Measurements from ENCODE around the gene PLEKHH1. TPM values are rescaled to one million over a fixed set of nuclear protein-coding genes. Genes with fewer than 3 reads are reported as not detected.

The PLEKHH1 gene
- total RNA-seq, 2 donors from 2014 or later: 32.7 to 54.7 TPM

- no peak for ATAC-seq
- 86 to 89% methylated on average over 4 of the region's 4 CpGs for WGBS, 2 donors
- intact Hi-C loops (cut with DNase I): no loop called here
- DNase-seq: no peak
- H3K27ac ChIP-seq: no peak overlapping the region
- peaks cover 8% of the 10 kb centered on the region for H3K4me1 ChIP-seq
- no peaks in the 10 kb centered on the region for H3K36me3 ChIP-seq (replicated peaks in 1 of 2; ENCODE audit: insufficient read depth in 1 of 2, low read depth in 2 of 2)
- no peaks in the 10 kb centered on the region for H3K9me3 ChIP-seq
- no peak overlapping the region for H3K4me3 ChIP-seq
- TF ChIP-seq, protein P1, sequence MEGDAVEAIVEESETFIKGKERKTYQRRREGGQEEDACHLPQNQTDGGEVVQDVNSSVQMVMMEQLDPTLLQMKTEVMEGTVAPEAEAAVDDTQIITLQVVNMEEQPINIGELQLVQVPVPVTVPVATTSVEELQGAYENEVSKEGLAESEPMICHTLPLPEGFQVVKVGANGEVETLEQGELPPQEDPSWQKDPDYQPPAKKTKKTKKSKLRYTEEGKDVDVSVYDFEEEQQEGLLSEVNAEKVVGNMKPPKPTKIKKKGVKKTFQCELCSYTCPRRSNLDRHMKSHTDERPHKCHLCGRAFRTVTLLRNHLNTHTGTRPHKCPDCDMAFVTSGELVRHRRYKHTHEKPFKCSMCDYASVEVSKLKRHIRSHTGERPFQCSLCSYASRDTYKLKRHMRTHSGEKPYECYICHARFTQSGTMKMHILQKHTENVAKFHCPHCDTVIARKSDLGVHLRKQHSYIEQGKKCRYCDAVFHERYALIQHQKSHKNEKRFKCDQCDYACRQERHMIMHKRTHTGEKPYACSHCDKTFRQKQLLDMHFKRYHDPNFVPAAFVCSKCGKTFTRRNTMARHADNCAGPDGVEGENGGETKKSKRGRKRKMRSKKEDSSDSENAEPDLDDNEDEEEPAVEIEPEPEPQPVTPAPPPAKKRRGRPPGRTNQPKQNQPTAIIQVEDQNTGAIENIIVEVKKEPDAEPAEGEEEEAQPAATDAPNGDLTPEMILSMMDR (IDR thresholded peaks at IDR 0.05): no peak
- no peak for TF ChIP-seq POLR2A (IDR thresholded peaks at IDR 0.05)
- no peaks in the 10 kb centered on the region for H3K27me3 ChIP-seq
Observed at GRCh38 chr14:67549734-67550133, 16.6 kb downstream of the PLEKHH1 start.

DNA sequence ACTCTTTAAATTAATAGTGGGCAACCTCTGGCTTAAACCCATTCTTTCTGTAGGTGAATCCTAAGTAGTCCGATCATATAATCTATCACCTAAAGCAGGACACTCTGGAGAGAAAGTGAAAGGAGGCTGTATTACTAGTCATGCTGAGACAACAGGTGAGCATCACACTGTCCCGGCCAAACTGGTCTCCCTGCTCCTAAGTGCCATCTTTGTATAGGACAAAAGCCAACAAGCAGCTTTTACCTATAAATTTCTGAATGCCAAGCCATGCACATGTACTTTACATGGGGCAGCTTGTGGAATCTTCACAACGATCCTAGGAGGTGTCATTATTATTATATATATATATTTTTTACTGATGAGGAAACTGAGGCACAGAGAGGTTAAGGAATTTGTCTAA, 18.0 kb downstream of the PLEKHH1 start:
- Histone ChIP-seq H3K4me1 (peaks cover 8% of the 10 kb centered on the region), H3K27ac (no peak overlapping the region), H3K27me3 (no peaks in the 10 kb centered on the region), H3K4me3 (no peak overlapping the region), H3K36me3 (replicated peaks in 1 of 2; ENCODE audit: insufficient read depth in 1 of 2, low read depth in 2 of 2) (no peaks in the 10 kb centered on the region), H3K9me3 (no peaks in the 10 kb centered on the region)
- TF ChIP-seq POLR2A (IDR thresholded peaks at IDR 0.05): no peak
- TF ChIP-seq, protein P1 (IDR thresholded peaks at IDR 0.05): no peak
- DNase-seq (no peak), ATAC-seq (no peak)
- 89 to 98% methylated on average over 3 of the region's 3 CpGs for WGBS, 2 donors
- intact Hi-C loops (cut with DNase I): no loop called here

- H3K36me3 ChIP-seq (replicated peaks in 1 of 2; ENCODE audit: insufficient read depth in 1 of 2, low read depth in 2 of 2): no peaks in the 10 kb centered on the region
- no peak overlapping the region for H3K27ac ChIP-seq
- H3K9me3 ChIP-seq: no peaks in the 10 kb centered on the region
- 95 to 96% methylated on average over 3 of the region's 3 CpGs for WGBS, 2 donors
- H3K27me3 ChIP-seq: no peaks in the 10 kb centered on the region
- ATAC-seq (no peak), DNase-seq (no peak)
- H3K4me3 ChIP-seq: no peak overlapping the region
- H3K4me1 ChIP-seq: peaks cover 8% of the 10 kb centered on the region
- no peak for TF ChIP-seq POLR2A (IDR thresholded peaks at IDR 0.05)
- TF ChIP-seq, protein P1 (IDR thresholded peaks at IDR 0.05): no peak
- intact Hi-C loops (cut with DNase I): no loop called here
Observed at GRCh38 chr14:67551940-67552339, 18.9 kb downstream of the PLEKHH1 start.

GRCh38 chr14:67553547-67553946, 20.5 kb downstream of the PLEKHH1 start:
- Histone ChIP-seq H3K27me3 (no peaks in the 10 kb centered on the region), H3K9me3 (no peaks in the 10 kb centered on the region), H3K36me3 (replicated peaks in 1 of 2; ENCODE audit: insufficient read depth in 1 of 2, low read depth in 2 of 2) (no peaks in the 10 kb centered on the region), H3K27ac (no peak overlapping the region), H3K4me3 (no peak overlapping the region), H3K4me1 (peaks cover 8% of the 10 kb centered on the region)
- 28 to 30% methylated on average over 3 of the region's 3 CpGs for WGBS, 2 donors
- DNase-seq (peak in 2 of 4 donors; percentile 23 to 28), ATAC-seq (peak; percentile 33)
- no peak for TF ChIP-seq POLR2A (IDR thresholded peaks at IDR 0.05)
- TF ChIP-seq, protein P1 (IDR thresholded peaks at IDR 0.05): no peak
- intact Hi-C loops (cut with DNase I): no loop called here

DNA sequence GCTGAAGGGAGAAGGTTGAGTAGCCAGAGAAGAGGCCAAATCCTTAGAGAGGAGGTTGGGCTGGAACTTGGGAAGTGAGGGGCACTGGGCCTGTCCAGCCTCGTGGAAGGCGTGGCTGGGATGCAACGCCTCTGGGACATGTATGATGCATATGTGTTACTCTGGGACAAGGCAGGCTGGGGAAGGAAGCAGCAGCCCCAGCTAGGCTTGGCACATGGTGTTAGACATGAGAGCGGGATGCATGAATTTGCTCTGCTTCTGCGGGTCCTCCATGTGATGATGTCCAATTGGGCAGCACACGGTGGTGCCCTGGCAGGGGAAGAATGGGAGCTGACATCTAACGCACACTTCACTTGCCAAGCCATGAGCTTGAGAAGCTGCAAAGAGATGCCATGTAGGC, 21.3 kb downstream of the PLEKHH1 start:
- Histone ChIP-seq H3K27me3 (no peaks in the 10 kb centered on the region), H3K9me3 (no peaks in the 10 kb centered on the region), H3K4me1 (peaks cover 8% of the 10 kb centered on the region), H3K4me3 (no peak overlapping the region), H3K27ac (no peak overlapping the region), H3K36me3 (replicated peaks in 1 of 2; ENCODE audit: insufficient read depth in 1 of 2, low read depth in 2 of 2) (no peaks in the 10 kb centered on the region)
- ATAC-seq (no peak), DNase-seq (no peak)
- intact Hi-C loops (cut with DNase I): no loop called here
- 94 to 95% methylated on average over 5 to 7 of the region's 7 CpGs for WGBS, 2 donors
- TF ChIP-seq POLR2A (IDR thresholded peaks at IDR 0.05): no peak
- TF ChIP-seq, protein P1 (IDR thresholded peaks at IDR 0.05): no peak
